OCI-LY7 (cell line): ENCODE data around the gene MYL4.
"Not testable (repeated sequence)": the region's sequence is repeated elsewhere in the genome, so short reads cannot be mapped to it uniquely, and the experiment has no call there.

Experiments
- EZH2phosphoT487 ChIP-seq: fragments of 200-600 bp; sonication (generic); IDR thresholded peaks from 2 replicates; pipeline ENCODE4 v1.6.1; 2018; ENCODE audit warnings: low read depth, borderline replicate concordance, mild to moderate bottlenecking, mixed run types, antibody characterized with exemption, low read length, moderate library complexity, mixed read lengths
- TF ChIP-seq, protein P1 (sequence below): fragments of 200-600 bp; sonication (generic); conservative IDR thresholded peaks from 2 replicates; pipeline ENCODE4 v1.5.1; 2014; ENCODE audit warnings: mild to moderate bottlenecking, antibody characterized with exemption, low read length, moderate library complexity, mixed read lengths

DNA sequence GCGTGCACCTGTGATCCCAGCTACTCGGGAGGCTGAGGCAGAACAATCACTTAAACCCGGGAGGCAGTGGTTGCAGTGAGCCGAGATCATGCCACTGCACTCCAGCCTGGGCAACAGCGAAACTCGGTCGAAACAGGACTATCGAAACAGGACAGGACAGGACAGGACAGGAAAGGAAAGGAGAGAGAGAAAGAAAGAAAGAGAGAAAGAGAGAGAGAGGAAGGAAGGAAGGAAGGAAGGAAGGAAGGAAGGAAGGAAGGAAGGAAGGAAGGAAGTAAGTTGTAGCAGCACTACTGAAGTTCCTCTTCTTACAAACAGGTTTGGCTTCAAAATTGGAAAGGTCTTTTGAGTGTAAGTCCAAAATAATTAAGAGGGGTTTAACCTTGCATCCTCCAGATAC, 34.3 kb upstream of the MYL4 start:
- TF ChIP-seq, protein P1, sequence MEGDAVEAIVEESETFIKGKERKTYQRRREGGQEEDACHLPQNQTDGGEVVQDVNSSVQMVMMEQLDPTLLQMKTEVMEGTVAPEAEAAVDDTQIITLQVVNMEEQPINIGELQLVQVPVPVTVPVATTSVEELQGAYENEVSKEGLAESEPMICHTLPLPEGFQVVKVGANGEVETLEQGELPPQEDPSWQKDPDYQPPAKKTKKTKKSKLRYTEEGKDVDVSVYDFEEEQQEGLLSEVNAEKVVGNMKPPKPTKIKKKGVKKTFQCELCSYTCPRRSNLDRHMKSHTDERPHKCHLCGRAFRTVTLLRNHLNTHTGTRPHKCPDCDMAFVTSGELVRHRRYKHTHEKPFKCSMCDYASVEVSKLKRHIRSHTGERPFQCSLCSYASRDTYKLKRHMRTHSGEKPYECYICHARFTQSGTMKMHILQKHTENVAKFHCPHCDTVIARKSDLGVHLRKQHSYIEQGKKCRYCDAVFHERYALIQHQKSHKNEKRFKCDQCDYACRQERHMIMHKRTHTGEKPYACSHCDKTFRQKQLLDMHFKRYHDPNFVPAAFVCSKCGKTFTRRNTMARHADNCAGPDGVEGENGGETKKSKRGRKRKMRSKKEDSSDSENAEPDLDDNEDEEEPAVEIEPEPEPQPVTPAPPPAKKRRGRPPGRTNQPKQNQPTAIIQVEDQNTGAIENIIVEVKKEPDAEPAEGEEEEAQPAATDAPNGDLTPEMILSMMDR: not testable (repeated sequence)
- TF ChIP-seq EZH2phosphoT487: not testable (repeated sequence)
